Hepatocyte (in vitro differentiated cells): ENCODE measurements around the gene SLC2A5. TPM values are rescaled to one million over a fixed set of nuclear protein-coding genes. Genes with fewer than 3 reads are reported as not detected.

Source experiments
- DNase-seq: peaks from one replicate; pipeline ENCODE4 v3.0.0-alpha.2; 2016; ENCODE audit warnings: low spot score
- H2AFZ ChIP-seq: fragments of 200-600 bp; sonication (generic); 2 replicates; pipeline ENCODE4 v1.6.0; 2016; ENCODE audit warnings: antibody characterized with exemption, mild to moderate bottlenecking
- H3K27ac ChIP-seq: fragments of 200-600 bp; sonication (generic); 2 replicates; pipeline ENCODE4 v1.5.1; 2016; ENCODE audit warnings: mild to moderate bottlenecking
- H3K27me3 ChIP-seq: fragments of 200-600 bp; sonication (generic); 2 replicates; pipeline ENCODE4 v1.6.1; 2016
- H3K36me3 ChIP-seq: fragments of 200-600 bp; sonication (generic); replicated peaks from 2 replicates; pipeline ENCODE4 v1.5.1; 2016; ENCODE audit warnings: low read depth; ENCODE audit not compliant: insufficient read depth
- H3K4me1 ChIP-seq: fragments of 200-600 bp; sonication (generic); 2 replicates; pipeline ENCODE4 v1.5.1; 2016; ENCODE audit warnings: mild to moderate bottlenecking, moderate library complexity; ENCODE audit not compliant: insufficient read depth
- H3K4me2 ChIP-seq: fragments of 200-600 bp; sonication (generic); 2 replicates; pipeline ENCODE4 v1.6.0; 2016
- H3K4me3 ChIP-seq: fragments of 200-600 bp; sonication (generic); 2 replicates; pipeline ENCODE4 v1.5.1; 2016; ENCODE audit warnings: mild to moderate bottlenecking
- H3K79me2 ChIP-seq: fragments of 200-600 bp; sonication (generic); 2 replicates; pipeline ENCODE4 v1.6.0; 2017; ENCODE audit warnings: mild to moderate bottlenecking
- H3K9me2 ChIP-seq: fragments of 200-600 bp; sonication (generic); replicated peaks from 2 replicates; pipeline ENCODE4 v1.6.0; 2017; ENCODE audit warnings: mild to moderate bottlenecking; ENCODE audit not compliant: insufficient read depth
- H3K9me3 ChIP-seq: fragments of 200-600 bp; sonication (generic); 2 replicates; pipeline ENCODE4 v1.5.1; 2016; ENCODE audit warnings: low read depth, mild to moderate bottlenecking
- H4K20me1 ChIP-seq: fragments of 200-600 bp; sonication (generic); 2 replicates; pipeline ENCODE4 v1.6.0; 2016; ENCODE audit warnings: mild to moderate bottlenecking; ENCODE audit not compliant: insufficient read depth, poor library complexity, severe bottlenecking
- EZH2 ChIP-seq: fragments of 200-600 bp; sonication (generic); IDR thresholded peaks from 2 replicates; pipeline ENCODE4 v1.6.1; 2016; ENCODE audit warnings: antibody characterized with exemption, mild to moderate bottlenecking, borderline replicate concordance
- EZH2phosphoT487 ChIP-seq: fragments of 200-600 bp; sonication (generic); IDR thresholded peaks from one replicate; pipeline ENCODE4 v1.6.1; 2018; ENCODE audit warnings: antibody characterized with exemption, mild to moderate bottlenecking, low read depth, moderate library complexity; ENCODE audit not compliant: unreplicated experiment, severe bottlenecking
- WGBS: methylation state at CpG from one replicate; pipeline ENCODE4 v1.1.6; 2016; ENCODE audit warnings: low lambda C conversion rate; ENCODE audit errors: missing lambda C conversion rate; 5-methylcytosine and 5-hydroxymethylcytosine counted together
- polyA plus RNA-seq: library from polyadenylated mRNA; unstranded; fragments of >200 nt; fragmentation: Nextera tagmentation; extraction: Ambion mirVana; gene quantifications from 2 replicates; pipeline ENCODE4 v1.2.1, GENCODE V29; 2016
- total RNA-seq: library from RNA; depleted of rRNA; stranded (reverse); fragments of >200 nt; gene quantifications from 2 replicates; pipeline ENCODE4 v1.2.3, GENCODE V29; 2014
- TF ChIP-seq, protein P1 (sequence below): fragments of 200-600 bp; sonication (generic); IDR thresholded peaks from 2 replicates; pipeline ENCODE4 v1.5.1; 2016; ENCODE audit warnings: antibody characterized with exemption, mild to moderate bottlenecking; ENCODE audit not compliant: poor library complexity

SLC2A5 gene
- total and polyA plus RNA-seq, 2 experiments from 2014 or later: 7.2 to 8.2 TPM

- H4K20me1 ChIP-seq: no peaks in the 10 kb centered on the region
- H2AFZ ChIP-seq: no peak overlapping the region
- no peak overlapping the region for H3K4me3 ChIP-seq
- H3K9me3 ChIP-seq: no peaks in the 10 kb centered on the region
- WGBS: 81% methylated on average over 5 of the region's 5 CpGs
- H3K36me3 ChIP-seq: no peaks in the 10 kb centered on the region
- H3K27ac ChIP-seq: no peak overlapping the region
- TF ChIP-seq EZH2phosphoT487 (no peak), EZH2 (no peak)
- TF ChIP-seq, protein P1, sequence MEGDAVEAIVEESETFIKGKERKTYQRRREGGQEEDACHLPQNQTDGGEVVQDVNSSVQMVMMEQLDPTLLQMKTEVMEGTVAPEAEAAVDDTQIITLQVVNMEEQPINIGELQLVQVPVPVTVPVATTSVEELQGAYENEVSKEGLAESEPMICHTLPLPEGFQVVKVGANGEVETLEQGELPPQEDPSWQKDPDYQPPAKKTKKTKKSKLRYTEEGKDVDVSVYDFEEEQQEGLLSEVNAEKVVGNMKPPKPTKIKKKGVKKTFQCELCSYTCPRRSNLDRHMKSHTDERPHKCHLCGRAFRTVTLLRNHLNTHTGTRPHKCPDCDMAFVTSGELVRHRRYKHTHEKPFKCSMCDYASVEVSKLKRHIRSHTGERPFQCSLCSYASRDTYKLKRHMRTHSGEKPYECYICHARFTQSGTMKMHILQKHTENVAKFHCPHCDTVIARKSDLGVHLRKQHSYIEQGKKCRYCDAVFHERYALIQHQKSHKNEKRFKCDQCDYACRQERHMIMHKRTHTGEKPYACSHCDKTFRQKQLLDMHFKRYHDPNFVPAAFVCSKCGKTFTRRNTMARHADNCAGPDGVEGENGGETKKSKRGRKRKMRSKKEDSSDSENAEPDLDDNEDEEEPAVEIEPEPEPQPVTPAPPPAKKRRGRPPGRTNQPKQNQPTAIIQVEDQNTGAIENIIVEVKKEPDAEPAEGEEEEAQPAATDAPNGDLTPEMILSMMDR: no peak
- no peaks in the 10 kb centered on the region for H3K27me3 ChIP-seq
- no peaks in the 10 kb centered on the region for H3K4me1 ChIP-seq
- no peak overlapping the region for H3K4me2 ChIP-seq
- DNase-seq: no peak
- no peaks in the 10 kb centered on the region for H3K9me2 ChIP-seq
- H3K79me2 ChIP-seq: no peaks in the 10 kb centered on the region
These were observed 6.6 kb downstream of the SLC2A5 start for GRCh38 chr1:9062846-9063245.

GRCh38 chr1:9062021-9062471 lies 7.4 kb downstream of the SLC2A5 start:
- H3K27me3 ChIP-seq: no peaks in the 10 kb centered on the region
- H3K4me3 ChIP-seq: no peak overlapping the region
- H3K36me3 ChIP-seq: no peaks in the 10 kb centered on the region
- H2AFZ ChIP-seq: no peak overlapping the region
- DNase-seq: no peak
- no peaks in the 10 kb centered on the region for H3K9me2 ChIP-seq
- H3K27ac ChIP-seq: no peak overlapping the region
- H3K4me2 ChIP-seq: no peak overlapping the region
- no peak for TF ChIP-seq EZH2
- TF ChIP-seq, protein P1: no peak
- TF ChIP-seq EZH2phosphoT487: no peak
- no peaks in the 10 kb centered on the region for H3K4me1 ChIP-seq
- H4K20me1 ChIP-seq: no peaks in the 10 kb centered on the region
- no peaks in the 10 kb centered on the region for H3K79me2 ChIP-seq
- H3K9me3 ChIP-seq: no peaks in the 10 kb centered on the region
- WGBS: 79% methylated on average over 7 of the region's 7 CpGs

DNA sequence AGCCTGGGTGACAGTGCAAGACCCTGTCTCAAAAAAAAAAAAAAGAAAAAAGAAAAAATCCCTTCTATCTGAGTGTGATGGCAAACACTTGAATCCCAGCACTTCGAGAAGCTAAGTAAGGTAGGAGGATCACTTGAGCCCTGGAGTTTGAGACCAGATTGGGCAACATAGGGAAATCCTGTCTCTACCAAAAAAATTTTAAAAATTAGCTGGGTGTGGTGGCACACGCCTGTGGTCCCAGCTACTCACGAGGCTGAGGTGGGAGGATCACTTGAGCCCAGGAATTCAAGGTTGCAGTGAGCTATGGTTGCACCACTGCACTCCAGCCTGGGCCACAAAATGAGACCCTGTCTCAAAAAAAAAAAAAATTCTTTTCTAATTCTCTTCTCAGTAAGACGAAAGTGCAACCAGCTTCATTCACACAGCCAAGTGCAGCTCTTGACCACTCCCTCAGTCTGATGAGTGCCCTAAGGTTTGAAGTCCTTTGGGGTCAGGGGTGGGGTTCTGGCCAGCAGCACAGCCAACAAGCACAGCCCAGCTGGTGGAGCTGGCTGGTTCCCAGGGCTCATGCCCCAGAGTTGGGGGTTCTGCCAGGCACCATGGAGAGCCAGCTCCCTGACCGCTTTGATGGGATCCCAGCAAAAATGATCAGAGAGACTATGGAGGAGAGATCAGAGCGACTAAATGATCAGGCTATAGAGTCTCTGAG lies 8.0 kb downstream of the SLC2A5 start:
- H3K9me2 ChIP-seq: no peaks in the 10 kb centered on the region
- no peak overlapping the region for H3K4me3 ChIP-seq
- H3K4me2 ChIP-seq: no peak overlapping the region
- no peaks in the 10 kb centered on the region for H3K4me1 ChIP-seq
- TF ChIP-seq, protein P1: no peak
- no peak for TF ChIP-seq EZH2
- no peak for TF ChIP-seq EZH2phosphoT487
- no peak overlapping the region for H2AFZ ChIP-seq
- no peak for DNase-seq
- no peaks in the 10 kb centered on the region for H3K9me3 ChIP-seq
- no peaks in the 10 kb centered on the region for H3K79me2 ChIP-seq
- no peaks in the 10 kb centered on the region for H3K27me3 ChIP-seq
- H4K20me1 ChIP-seq: no peaks in the 10 kb centered on the region
- no peaks in the 10 kb centered on the region for H3K36me3 ChIP-seq
- no peak overlapping the region for H3K27ac ChIP-seq
- WGBS: 88% methylated on average over 6 of the region's 6 CpGs
